Body of pancreas (tissue), 4 donors: ENCODE data around the gene ACTR1A. TPM values are rescaled to one million over a fixed set of nuclear protein-coding genes. Genes with fewer than 3 reads are reported as not detected.
A peak's percentile ranks its signal among the peaks of the same experiment; 100 is the strongest.

ENCODE experiments used
- ATAC-seq: fragments of 150-250 bp; one replicate; pipeline ENCODE4 v1.9.1; 2016
- DNase-seq, 4 donors: peaks; one replicate each; pipeline ENCODE4 v3.0.0-alpha.2; 2019
- H3K27ac ChIP-seq, 4 donors: fragments of 200-600 bp; sonication (generic); 1 replicate in 3 of 4; 2 replicates in 1 of 4; pipeline versions ENCODE4 v1.5.1 to v1.6.1; 2016 to 2019; ENCODE audit warnings: mild to moderate bottlenecking in 1 of 4, mixed read lengths in 1 of 4, moderate library complexity in 1 of 4
- H3K27me3 ChIP-seq, 2 donors: fragments of 200-600 bp; sonication (generic); one replicate each; pipeline ENCODE4 v1.6.0; 2016; ENCODE audit warnings: mild to moderate bottlenecking in 1 of 2
- H3K36me3 ChIP-seq, 2 donors: fragments of 200-600 bp; sonication (generic); replicated peaks in 1 of 2; 2 replicates each; pipeline ENCODE4 v1.5.1; 2016; ENCODE audit warnings: low read depth in 2 of 2; ENCODE audit not compliant: insufficient read depth in 1 of 2
- H3K4me1 ChIP-seq: fragments of 200-600 bp; sonication (generic); one replicate; pipeline ENCODE4 v1.6.0; 2016
- H3K4me3 ChIP-seq, 2 donors: fragments of 200-600 bp; sonication (generic); 1 replicate in 1 of 2; 2 replicates in 1 of 2; pipeline ENCODE4 v1.5.1; 2016 to 2019
- H3K9me3 ChIP-seq, 3 donors: fragments of 200-600 bp; sonication (generic); 1 replicate in 2 of 3; 2 replicates in 1 of 3; pipeline ENCODE4 v1.5.1; 2016
- POLR2A ChIP-seq, 3 donors: fragments of 450-650 bp; IDR thresholded peaks; one replicate each; pipeline ENCODE4 v1.6.1; 2016; ENCODE audit warnings: antibody characterized with exemption in 3 of 3, mild to moderate bottlenecking in 2 of 3
- WGBS, 2 donors: methylation state at CpG; one replicate each; pipeline ENCODE4 v1.1.5; 2017; 5-methylcytosine and 5-hydroxymethylcytosine counted together
- intact Hi-C: fragments of 100-400 bp; cut with DNase I; formaldehyde crosslinking; loops from one replicate; pipeline ENCODE4 v1.15.1; 2023
- total RNA-seq, 2 donors: library from RNA; depleted of rRNA; stranded (reverse); fragments of >200 nt; gene quantifications; one replicate each; pipeline ENCODE4 v1.1.0, GENCODE V29; 2016
- TF ChIP-seq, protein P1 (sequence below), 7 experiments: fragments of 450-650 bp in 4 of 7; fragments of 200-600 bp in 3 of 7; sonication (generic) in 3 of 7; IDR thresholded peaks; one replicate each; pipeline ENCODE4 v1.5.1; 2016 to 2019; ENCODE audit warnings: antibody characterized with exemption in 7 of 7

ACTR1A gene
- total RNA-seq, 2 donors from 2014 or later: 35.5 to 55.0 TPM

DNA sequence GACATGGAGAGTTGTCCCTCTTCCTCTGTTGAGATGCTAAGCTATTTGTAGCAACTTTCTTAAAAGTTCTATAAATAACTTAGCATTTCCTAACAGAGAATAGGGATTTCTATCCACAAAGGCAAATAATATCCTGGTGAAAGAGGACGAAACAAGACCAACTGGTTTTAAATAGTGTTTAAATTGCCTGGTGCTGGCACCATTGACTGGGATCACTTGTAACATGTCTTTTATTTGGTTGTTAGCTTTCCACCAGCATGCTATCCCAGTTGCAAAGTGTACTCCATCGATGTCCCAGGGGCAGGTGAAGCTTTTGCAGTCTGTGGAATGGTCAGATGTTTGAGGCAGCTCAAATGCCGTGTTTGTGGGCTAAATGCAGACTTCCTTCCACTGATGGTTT, 5.0 kb upstream of the ACTR1A start:
- Histone ChIP-seq H3K27ac (no peak overlapping the region), H3K4me1 (peaks cover 18% of the 10 kb centered on the region), H3K9me3 (no peaks in the 10 kb centered on the region), H3K4me3 (no peak overlapping the region), H3K36me3 (peaks cover 0 to 7% of the 10 kb centered on the region in 2 donors), H3K27me3 (no peaks in the 10 kb centered on the region)
- ATAC-seq (no peak), DNase-seq (no peak)
- TF ChIP-seq POLR2A (IDR thresholded peaks at IDR 0.05): no peak
- TF ChIP-seq, protein P1, sequence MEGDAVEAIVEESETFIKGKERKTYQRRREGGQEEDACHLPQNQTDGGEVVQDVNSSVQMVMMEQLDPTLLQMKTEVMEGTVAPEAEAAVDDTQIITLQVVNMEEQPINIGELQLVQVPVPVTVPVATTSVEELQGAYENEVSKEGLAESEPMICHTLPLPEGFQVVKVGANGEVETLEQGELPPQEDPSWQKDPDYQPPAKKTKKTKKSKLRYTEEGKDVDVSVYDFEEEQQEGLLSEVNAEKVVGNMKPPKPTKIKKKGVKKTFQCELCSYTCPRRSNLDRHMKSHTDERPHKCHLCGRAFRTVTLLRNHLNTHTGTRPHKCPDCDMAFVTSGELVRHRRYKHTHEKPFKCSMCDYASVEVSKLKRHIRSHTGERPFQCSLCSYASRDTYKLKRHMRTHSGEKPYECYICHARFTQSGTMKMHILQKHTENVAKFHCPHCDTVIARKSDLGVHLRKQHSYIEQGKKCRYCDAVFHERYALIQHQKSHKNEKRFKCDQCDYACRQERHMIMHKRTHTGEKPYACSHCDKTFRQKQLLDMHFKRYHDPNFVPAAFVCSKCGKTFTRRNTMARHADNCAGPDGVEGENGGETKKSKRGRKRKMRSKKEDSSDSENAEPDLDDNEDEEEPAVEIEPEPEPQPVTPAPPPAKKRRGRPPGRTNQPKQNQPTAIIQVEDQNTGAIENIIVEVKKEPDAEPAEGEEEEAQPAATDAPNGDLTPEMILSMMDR (IDR thresholded peaks at IDR 0.05): no peak
- intact Hi-C loops: no loop called here
- WGBS, 2 donors: 50 to 59% methylated on average over 3 of the region's 3 CpGs

DNA sequence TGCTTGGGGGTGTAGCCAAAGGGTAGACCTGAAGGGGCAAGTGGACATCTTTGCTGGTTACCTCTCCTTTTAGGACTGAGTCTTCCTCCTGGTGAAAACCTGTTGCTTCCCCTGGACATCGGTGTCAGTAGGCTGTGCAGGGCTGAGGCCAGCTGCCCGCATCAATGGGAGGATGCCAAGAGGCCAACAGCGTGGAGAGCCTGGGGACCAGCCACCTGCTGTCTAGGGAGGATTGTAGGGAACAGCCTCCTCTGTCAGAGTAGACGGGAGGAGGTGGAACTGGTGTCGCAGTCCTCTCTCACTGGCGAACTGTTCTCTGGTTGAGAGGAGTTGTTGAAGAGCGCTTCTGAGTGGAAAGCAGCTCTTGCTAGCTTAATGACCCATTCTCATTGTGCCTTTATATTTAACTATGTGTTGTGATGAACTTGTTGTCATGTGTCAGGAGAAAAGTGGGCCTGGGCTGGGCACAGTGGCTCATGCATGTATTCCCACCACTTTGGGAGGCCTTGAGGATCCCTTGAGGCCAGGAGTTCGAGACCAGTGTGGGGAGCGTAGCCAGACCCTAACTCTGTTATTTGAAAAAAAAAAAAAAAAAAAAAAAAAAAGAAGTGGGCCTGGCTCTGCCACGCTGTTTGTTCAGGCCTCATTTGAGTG, 3.1 kb upstream of the ACTR1A start:
- Histone ChIP-seq H3K4me3 (no peak overlapping the region), H3K9me3 (no peaks in the 10 kb centered on the region), H3K27ac (no peak overlapping the region), H3K36me3 (no peaks in the 10 kb centered on the region), H3K27me3 (no peaks in the 10 kb centered on the region), H3K4me1 (peaks cover 28% of the 10 kb centered on the region)
- 69 to 75% methylated on average over 10 of the region's 10 CpGs for WGBS, 2 donors
- TF ChIP-seq, protein P1 (IDR thresholded peaks at IDR 0.05): no peak
- no peak for TF ChIP-seq POLR2A (IDR thresholded peaks at IDR 0.05)
- intact Hi-C loops: no loop called here
- DNase-seq (peak in 2 of 4 donors; percentile 20 to 33), ATAC-seq (no peak)

DNA sequence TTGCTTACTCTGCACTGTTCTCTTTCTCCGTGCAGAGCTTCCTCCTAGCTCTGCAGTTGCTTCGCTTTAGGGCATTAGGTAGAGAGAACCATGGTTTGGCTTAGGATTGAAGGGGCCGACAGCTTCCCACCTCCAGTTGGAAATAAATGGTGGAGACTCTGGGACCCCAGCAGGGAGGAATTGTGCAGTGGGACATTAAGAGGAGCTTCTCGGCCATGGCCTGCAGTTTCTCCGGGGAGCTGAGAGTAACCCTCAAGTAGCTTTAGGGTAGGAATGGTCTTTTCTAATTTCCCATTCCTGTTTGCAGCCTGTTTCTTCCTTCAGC, 2.4 kb upstream of the ACTR1A start:
- Histone ChIP-seq H3K27me3 (no peaks in the 10 kb centered on the region), H3K4me1 (peaks cover 29% of the 10 kb centered on the region), H3K36me3 (no peaks in the 10 kb centered on the region), H3K4me3 (no peak overlapping the region), H3K9me3 (no peaks in the 10 kb centered on the region), H3K27ac (peak overlapping the region in 3 of 4 donors; percentile 70 to 93 (median 71))
- DNase-seq: no peak
- intact Hi-C loops: no loop called here
- ATAC-seq: no peak
- TF ChIP-seq POLR2A (IDR thresholded peaks at IDR 0.05): no peak
- TF ChIP-seq, protein P1 (IDR thresholded peaks at IDR 0.05): no peak
- 16 to 17% methylated on average over 5 of the region's 5 CpGs for whole genome bisulfite sequencing, 2 donors

DNA sequence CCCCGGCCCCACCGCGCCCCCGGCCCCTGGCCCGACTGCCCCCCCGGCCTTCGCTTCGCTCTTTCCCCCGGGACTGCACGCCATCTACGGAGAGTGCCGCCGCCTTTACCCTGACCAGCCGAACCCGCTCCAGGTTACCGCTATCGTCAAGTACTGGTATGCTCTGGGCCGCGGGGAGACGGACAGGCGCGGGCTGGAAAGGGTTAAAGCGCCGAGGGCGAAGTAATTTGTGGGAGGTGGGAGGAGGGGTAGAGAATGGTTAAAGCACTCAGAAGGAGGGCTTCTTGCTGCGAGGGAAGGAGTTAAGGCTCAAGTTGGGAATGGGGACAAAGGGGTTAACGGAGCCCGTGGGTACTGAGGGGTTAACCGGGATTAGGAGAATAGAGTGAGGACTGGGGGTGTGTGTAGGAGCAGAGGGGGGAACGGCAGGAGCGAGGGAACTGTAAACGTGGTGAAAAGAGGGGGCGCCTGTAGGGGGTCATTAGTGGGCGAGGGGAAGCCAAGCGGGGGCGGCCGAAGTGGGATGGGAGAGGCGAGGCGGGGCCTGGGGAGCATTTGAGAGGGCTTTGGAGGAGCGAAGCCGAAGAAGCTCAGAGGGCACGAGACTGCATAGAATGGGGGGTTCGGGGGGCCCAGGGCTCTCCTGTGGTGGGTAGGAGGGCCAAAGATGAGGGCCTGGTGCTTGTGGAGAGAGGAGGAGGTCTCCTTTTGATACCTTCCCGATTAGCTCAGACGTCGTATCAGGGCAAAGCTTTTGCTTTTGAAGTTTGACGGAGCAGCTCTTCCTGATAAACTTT, 1.9 kb upstream of the ACTR1A start:
- Histone ChIP-seq H3K4me3 (peak overlapping the region; percentile 74 to 84), H3K4me1 (peaks cover 29% of the 10 kb centered on the region), H3K27me3 (no peaks in the 10 kb centered on the region), H3K27ac (peak overlapping the region in 3 of 4 donors; percentile 70 to 93 (median 71)), H3K36me3 (no peaks in the 10 kb centered on the region), H3K9me3 (no peaks in the 10 kb centered on the region)
- ATAC-seq: no peak
- WGBS, 2 donors: 0 to 1% methylated on average over 36 to 44 of the region's 47 CpGs
- no peak for TF ChIP-seq POLR2A (IDR thresholded peaks at IDR 0.05)
- TF ChIP-seq, protein P1 (IDR thresholded peaks at IDR 0.05): no peak
- intact Hi-C loops: no loop called here
- peak; percentile 17 to 30 (median 24) for DNase-seq
